HepG2 (cell line): ENCODE data around the gene DEPDC1B. TPM values are rescaled to one million over a fixed set of nuclear protein-coding genes. Genes with fewer than 3 reads are reported as not detected.

Experiments used
- AGO2 ChIP-seq: fragments of 200-400 bp; formaldehyde crosslinking; optimal IDR thresholded peaks from 2 replicates; pipeline ENCODE3; 2017; ENCODE audit warnings: mild to moderate bottlenecking, low read depth, low read length, moderate library complexity
- ARID5B ChIP-seq: IDR thresholded peaks from 2 replicates; pipeline ENCODE4 v1.4.0; 2020; ENCODE audit warnings: mild to moderate bottlenecking, missing genetic modification reagents
- FOXC1 ChIP-seq: sonication (generic); formaldehyde crosslinking; IDR thresholded peaks from 2 replicates; pipeline ENCODE4 v1.8.0; 2022; ENCODE audit warnings: mild to moderate bottlenecking, missing genetic modification reagents, borderline replicate concordance
- GLMP ChIP-seq: sonication (generic); formaldehyde crosslinking; IDR thresholded peaks from 2 replicates; pipeline ENCODE4 v1.9.0; 2021; ENCODE audit warnings: missing genetic modification reagents, mild to moderate bottlenecking, borderline replicate concordance
- JUN ChIP-seq: sonication (generic); formaldehyde crosslinking; IDR thresholded peaks from 2 replicates; pipeline ENCODE4 v1.4.0; 2020; ENCODE audit warnings: mild to moderate bottlenecking, missing genetic modification reagents
- JUNB ChIP-seq: sonication (generic); formaldehyde crosslinking; IDR thresholded peaks from 2 replicates; pipeline ENCODE4 v1.8.0; 2022; ENCODE audit warnings: missing genetic modification reagents, mild to moderate bottlenecking, borderline replicate concordance
- MNT ChIP-seq: fragments of 450-650 bp; IDR thresholded peaks from 2 replicates; pipeline ENCODE4 v1.6.1; 2016
- POLR2A ChIP-seq, 2 experiments: IDR thresholded peaks; 2 replicates each; pipeline ENCODE4 v1.6.1; 2011; ENCODE audit warnings: low read depth in 2 of 2, low read length in 2 of 2, mild to moderate bottlenecking in 1 of 2, moderate library complexity in 1 of 2; ENCODE audit not compliant: insufficient read depth in 1 of 2
- RFX3 ChIP-seq: IDR thresholded peaks from 2 replicates; pipeline ENCODE4 v1.6.1; 2016; ENCODE audit warnings: missing biosample characterization, missing genetic modification reagents
- SAFB2 ChIP-seq: sonication (generic); formaldehyde crosslinking; IDR thresholded peaks from 2 replicates; pipeline ENCODE4 v1.5.1; 2020; ENCODE audit warnings: missing genetic modification reagents, low read depth, mild to moderate bottlenecking, borderline replicate concordance
- TRIM24 ChIP-seq: sonication (generic); formaldehyde crosslinking; IDR thresholded peaks from 2 replicates; pipeline ENCODE4 v1.8.0; 2022; ENCODE audit warnings: mild to moderate bottlenecking, missing genetic modification reagents
- ZBTB10 ChIP-seq: sonication (generic); formaldehyde crosslinking; IDR thresholded peaks from 2 replicates; pipeline ENCODE4 v1.4.0; 2020; ENCODE audit warnings: missing genetic modification reagents, borderline replicate concordance
- ZMAT5 ChIP-seq: sonication (generic); formaldehyde crosslinking; IDR thresholded peaks from 2 replicates; pipeline ENCODE4 v1.5.0; 2020; ENCODE audit warnings: mild to moderate bottlenecking, low read depth, missing genetic modification reagents, borderline replicate concordance
- ZNF256 ChIP-seq: sonication (generic); formaldehyde crosslinking; conservative IDR thresholded peaks from 2 replicates; pipeline ENCODE4 v1.4.0; 2020; ENCODE audit warnings: missing genetic modification reagents
- ZNF274 ChIP-seq: sonication (generic); formaldehyde crosslinking; IDR thresholded peaks from 2 replicates; pipeline ENCODE4 v1.5.1; 2020; ENCODE audit warnings: mild to moderate bottlenecking, missing genetic modification reagents
- ZNF556 ChIP-seq: sonication (generic); formaldehyde crosslinking; IDR thresholded peaks from 2 replicates; pipeline ENCODE4 v1.4.0; 2020; ENCODE audit warnings: mild to moderate bottlenecking, missing genetic modification reagents, borderline replicate concordance
- ZSCAN5A ChIP-seq: sonication (generic); formaldehyde crosslinking; IDR thresholded peaks from 2 replicates; pipeline ENCODE4 v1.8.0; 2022; ENCODE audit warnings: mild to moderate bottlenecking, missing genetic modification reagents, borderline replicate concordance
- polyA plus RNA-seq, 8 experiments: library from polyadenylated mRNA; depleted of rRNA in 3 of 8; stranded (reverse) in 7 of 8; unstranded in 1 of 8; fragments of >200 nt; fragmentation: Illumina TruSeq in 4 of 8; extraction: Trizol in 4 of 8; gene quantifications; 2 replicates each; pipeline versions ENCODE4 v1.2.1 to v1.2.3, GENCODE V29; 2011 to 2016; ENCODE audit warnings: low read depth in 4 of 8, missing spikeins in 1 of 8, mixed read lengths in 1 of 8; ENCODE audit not compliant: insufficient read depth in 1 of 8
- total RNA-seq, 5 experiments: library from RNA; depleted of rRNA; stranded (reverse); fragments of >200 nt; fragmentation: Illumina TruSeq; extraction: Trizol; gene quantifications; 2 replicates each; pipeline ENCODE4 v1.2.3, GENCODE V29; 2016; ENCODE audit warnings: low read depth in 1 of 5

DEPDC1B gene
- total and polyA plus RNA-seq, 2 of the 13 experiments (the other 11 are each of a cell fraction or from before 2014, with no cell fraction given) = 29.5 to 51.3 TPM

- no peak for TF ChIP-seq GLMP (CRISPR knock-in tag)
- TF ChIP-seq POLR2A (IDR thresholded peaks at IDR 0.05; ENCODE audit: insufficient read depth in 1 of 2, low read depth in 2 of 2, low read length in 2 of 2) = peak; percentile 80 to 89
- TF ChIP-seq FOXC1 (CRISPR knock-in tag) = peak; percentile 97
- no peak for TF ChIP-seq ZMAT5 (CRISPR knock-in tag)
- TF ChIP-seq ARID5B (CRISPR knock-in tag) = peak; percentile 56
- peak; percentile 9; the same call in 1 of the 2 replicates for TF ChIP-seq ZNF256 (CRISPR knock-in tag)
- TF ChIP-seq ZBTB10 = no peak; the same call in 1 of the 2 replicates
- TF ChIP-seq RFX3 (CRISPR knock-in tag) = no peak
- TF ChIP-seq SAFB2 (CRISPR knock-in tag) = no peak; the same call in 1 of the 2 replicates
- TF ChIP-seq AGO2 = peak; percentile 65
- peak; percentile 34; the same call in 1 of the 2 replicates for TF ChIP-seq JUN
- TF ChIP-seq ZNF556 = peak; percentile 72
- TF ChIP-seq MNT = 0 out of 2 replicates have a peak, but pooled peaks have one; percentile 12
- peak; percentile 79; the same call in 1 of the 2 replicates for TF ChIP-seq ZSCAN5A (CRISPR knock-in tag)
- TF ChIP-seq ZNF274 (CRISPR knock-in tag) = peak; percentile 91
- no peak for TF ChIP-seq TRIM24 (CRISPR knock-in tag)
- no peak for TF ChIP-seq JUNB
Measured at GRCh38 chr5:60699609-60700415, at the start of gene DEPDC1B (continued).
